HUES48 (cell line): ENCODE results near the gene SCAF11.
"Not testable (repeated sequence)": the region's sequence is repeated elsewhere in the genome, so short reads cannot be mapped to it uniquely, and the experiment has no call there.

Source experiments
- H3K27ac ChIP-seq: one replicate; pipeline ENCODE4 v1.7.0; 2013; ENCODE audit warnings: low read depth, low read length, inconsistent platforms
- H3K27me3 ChIP-seq: 2 replicates; pipeline ENCODE4 v1.6.1; 2013; ENCODE audit warnings: mild to moderate bottlenecking, low read length; ENCODE audit not compliant: control insufficient read depth, insufficient read depth
- H3K36me3 ChIP-seq: 2 replicates; pipeline ENCODE4 v1.6.1; 2013; ENCODE audit warnings: low read length; ENCODE audit not compliant: control insufficient read depth, insufficient read depth
- H3K4me1 ChIP-seq: 2 replicates; pipeline ENCODE4 v1.6.1; 2013; ENCODE audit warnings: mild to moderate bottlenecking, low read length; ENCODE audit not compliant: control insufficient read depth, insufficient read depth
- H3K4me3 ChIP-seq: 2 replicates; pipeline ENCODE4 v1.5.1; 2013; ENCODE audit warnings: mild to moderate bottlenecking, low read depth, low read length
- H3K9ac ChIP-seq: 2 replicates; pipeline ENCODE4 v1.6.1; 2013; ENCODE audit warnings: mild to moderate bottlenecking, low read depth, low read length, moderate library complexity
- H3K9me3 ChIP-seq: 2 replicates; pipeline ENCODE4 v1.6.1; 2013; ENCODE audit warnings: low read length; ENCODE audit not compliant: control insufficient read depth, insufficient read depth

SCAF11 gene, protein sequence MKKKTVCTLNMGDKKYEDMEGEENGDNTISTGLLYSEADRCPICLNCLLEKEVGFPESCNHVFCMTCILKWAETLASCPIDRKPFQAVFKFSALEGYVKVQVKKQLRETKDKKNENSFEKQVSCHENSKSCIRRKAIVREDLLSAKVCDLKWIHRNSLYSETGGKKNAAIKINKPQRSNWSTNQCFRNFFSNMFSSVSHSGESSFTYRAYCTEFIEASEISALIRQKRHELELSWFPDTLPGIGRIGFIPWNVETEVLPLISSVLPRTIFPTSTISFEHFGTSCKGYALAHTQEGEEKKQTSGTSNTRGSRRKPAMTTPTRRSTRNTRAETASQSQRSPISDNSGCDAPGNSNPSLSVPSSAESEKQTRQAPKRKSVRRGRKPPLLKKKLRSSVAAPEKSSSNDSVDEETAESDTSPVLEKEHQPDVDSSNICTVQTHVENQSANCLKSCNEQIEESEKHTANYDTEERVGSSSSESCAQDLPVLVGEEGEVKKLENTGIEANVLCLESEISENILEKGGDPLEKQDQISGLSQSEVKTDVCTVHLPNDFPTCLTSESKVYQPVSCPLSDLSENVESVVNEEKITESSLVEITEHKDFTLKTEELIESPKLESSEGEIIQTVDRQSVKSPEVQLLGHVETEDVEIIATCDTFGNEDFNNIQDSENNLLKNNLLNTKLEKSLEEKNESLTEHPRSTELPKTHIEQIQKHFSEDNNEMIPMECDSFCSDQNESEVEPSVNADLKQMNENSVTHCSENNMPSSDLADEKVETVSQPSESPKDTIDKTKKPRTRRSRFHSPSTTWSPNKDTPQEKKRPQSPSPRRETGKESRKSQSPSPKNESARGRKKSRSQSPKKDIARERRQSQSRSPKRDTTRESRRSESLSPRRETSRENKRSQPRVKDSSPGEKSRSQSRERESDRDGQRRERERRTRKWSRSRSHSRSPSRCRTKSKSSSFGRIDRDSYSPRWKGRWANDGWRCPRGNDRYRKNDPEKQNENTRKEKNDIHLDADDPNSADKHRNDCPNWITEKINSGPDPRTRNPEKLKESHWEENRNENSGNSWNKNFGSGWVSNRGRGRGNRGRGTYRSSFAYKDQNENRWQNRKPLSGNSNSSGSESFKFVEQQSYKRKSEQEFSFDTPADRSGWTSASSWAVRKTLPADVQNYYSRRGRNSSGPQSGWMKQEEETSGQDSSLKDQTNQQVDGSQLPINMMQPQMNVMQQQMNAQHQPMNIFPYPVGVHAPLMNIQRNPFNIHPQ (N-terminal part only)

DNA sequence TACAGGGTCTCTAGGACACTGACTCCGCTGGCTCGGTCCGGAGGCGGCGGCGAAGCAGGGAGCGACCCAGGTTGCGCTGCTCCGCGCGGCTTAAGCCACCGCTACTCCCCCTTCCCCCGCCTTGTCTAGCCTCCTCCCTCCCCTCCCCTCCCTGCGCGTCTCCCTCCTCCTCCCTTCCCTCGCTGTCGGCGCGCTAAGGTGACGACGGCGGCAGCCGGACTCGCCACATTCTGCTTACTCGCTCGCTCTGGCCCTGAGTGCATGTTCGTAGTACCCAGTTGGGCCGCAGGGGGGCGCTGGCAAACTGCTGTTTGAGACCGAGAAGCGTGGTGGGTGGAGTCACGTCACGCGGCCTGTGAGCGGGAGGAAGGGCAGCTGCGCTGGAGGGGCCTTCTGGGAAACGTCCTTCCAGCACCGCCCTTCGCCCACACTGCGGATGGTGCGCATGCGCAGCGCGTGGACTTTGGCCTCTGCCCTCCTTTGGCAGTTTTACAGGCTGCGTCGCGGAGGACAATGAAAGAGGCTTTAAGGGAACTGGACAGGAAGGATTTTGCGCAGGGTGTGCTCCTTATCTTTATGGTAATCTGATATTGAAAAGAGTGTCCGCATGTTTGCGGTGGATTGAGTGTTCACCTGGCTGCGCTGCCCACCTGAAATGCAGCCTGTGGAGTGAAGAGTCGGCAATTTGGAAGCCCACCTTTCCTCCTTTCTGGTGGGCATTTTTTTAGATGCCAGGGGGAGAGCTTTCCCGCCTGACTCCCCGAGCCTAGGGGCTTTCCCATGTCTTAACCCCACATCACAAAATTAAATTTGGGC, at the start of gene SCAF11:
Gene SCAF11, minus strand, starts transcription at position 107 of the 816 bp plus-strand sequence. CDS start 26,407 bp downstream, outside the sequence.
- H3K9ac ChIP-seq = peak within 1 kb of the TSS; percentile 89
- no peaks in the 10 kb centered on the region for H3K27me3 ChIP-seq
- H3K4me3 ChIP-seq = peak within 1 kb of the TSS; percentile 93
- H3K9me3 ChIP-seq = no peaks in the 10 kb centered on the region
- H3K36me3 ChIP-seq = peaks cover 9% of the 10 kb centered on the region; the same call in 1 of the 2 replicates
- peaks cover 30% of the 10 kb centered on the region for H3K4me1 ChIP-seq
- peak within 1 kb of the TSS; percentile 97 for H3K27ac ChIP-seq

DNA sequence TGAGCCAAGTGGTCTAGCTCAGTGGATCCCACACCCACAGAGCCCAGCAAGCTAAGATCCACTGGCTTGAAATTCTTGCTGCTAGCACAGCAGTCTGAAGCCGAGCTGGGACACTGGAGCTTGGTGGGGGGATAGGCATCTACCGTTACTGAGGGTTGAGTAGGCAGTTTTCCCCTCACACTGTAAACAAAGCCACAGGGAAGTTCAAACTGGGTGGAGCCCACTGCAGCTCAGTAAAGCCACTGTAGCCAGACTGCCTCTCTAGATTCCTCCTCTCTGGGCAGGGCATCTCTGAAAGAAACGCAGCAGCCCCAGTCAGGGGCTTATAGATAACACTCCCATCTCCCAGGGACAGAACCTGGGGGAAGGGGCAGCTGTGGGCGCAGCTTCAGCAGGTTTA, 46.7 kb upstream of the SCAF11 start:
- not testable (repeated sequence) for H3K4me3 ChIP-seq, H3K36me3 ChIP-seq, H3K27ac ChIP-seq, H3K9me3 ChIP-seq, H3K4me1 ChIP-seq, H3K27me3 ChIP-seq, H3K9ac ChIP-seq

DNA sequence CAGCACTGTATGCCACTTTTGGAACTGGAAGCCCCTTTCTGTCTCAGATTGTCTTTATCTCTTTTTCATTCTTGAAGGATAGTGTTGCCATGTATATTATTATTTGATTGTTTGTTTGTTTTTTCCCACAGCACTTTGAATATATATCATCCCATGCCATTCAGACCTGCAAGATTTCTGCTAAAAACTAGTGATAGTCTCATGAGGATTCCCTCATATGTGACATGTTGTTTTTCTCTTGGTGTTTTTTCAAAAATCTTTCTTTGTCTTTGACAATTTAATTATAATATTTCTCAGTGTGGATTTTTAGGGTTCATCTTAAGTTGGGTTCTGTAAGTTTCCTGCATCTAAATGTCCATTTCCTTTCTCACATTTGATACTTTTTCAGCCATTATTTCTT, 36.8 kb upstream of the SCAF11 start:
- Histone ChIP-seq H3K36me3 (no peaks in the 10 kb centered on the region), H3K9me3 (0 out of 2 replicates have a peak, but pooled peaks cover 4% of the 10 kb centered on the region), H3K4me3 (no peak overlapping the region), H3K4me1 (0 out of 2 replicates have a peak, but pooled peaks cover under 1% of the 10 kb centered on the region), H3K27me3 (no peaks in the 10 kb centered on the region), H3K27ac (no peak overlapping the region), H3K9ac (no peak overlapping the region)

DNA sequence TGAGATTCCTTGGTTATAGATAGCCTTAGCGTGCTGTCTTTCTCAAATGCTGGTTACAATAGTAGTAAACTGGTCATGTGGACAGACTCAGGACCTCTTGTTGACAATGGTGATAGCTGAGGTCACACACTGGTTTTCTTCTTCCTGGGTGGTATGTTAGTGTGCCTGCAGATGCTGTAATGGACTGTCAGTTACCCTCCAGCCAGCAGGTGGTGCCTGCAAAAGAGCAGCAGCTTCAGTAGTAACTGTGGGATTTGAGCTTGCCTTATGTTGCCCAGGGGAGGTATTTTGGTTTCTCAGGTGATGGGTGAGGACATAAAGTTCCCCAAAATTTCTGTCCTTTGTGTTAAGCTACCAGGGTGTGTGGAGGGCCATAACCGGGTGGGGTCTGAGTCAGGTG, 33.7 kb upstream of the SCAF11 start:
- H3K9me3 ChIP-seq = 0 out of 2 replicates have a peak, but pooled peaks cover 4% of the 10 kb centered on the region
- H3K27me3 ChIP-seq = no peaks in the 10 kb centered on the region
- H3K27ac ChIP-seq = no peak overlapping the region
- peaks cover 14% of the 10 kb centered on the region for H3K4me1 ChIP-seq
- no peaks in the 10 kb centered on the region for H3K36me3 ChIP-seq
- H3K4me3 ChIP-seq = no peak overlapping the region
- no peak overlapping the region for H3K9ac ChIP-seq

DNA sequence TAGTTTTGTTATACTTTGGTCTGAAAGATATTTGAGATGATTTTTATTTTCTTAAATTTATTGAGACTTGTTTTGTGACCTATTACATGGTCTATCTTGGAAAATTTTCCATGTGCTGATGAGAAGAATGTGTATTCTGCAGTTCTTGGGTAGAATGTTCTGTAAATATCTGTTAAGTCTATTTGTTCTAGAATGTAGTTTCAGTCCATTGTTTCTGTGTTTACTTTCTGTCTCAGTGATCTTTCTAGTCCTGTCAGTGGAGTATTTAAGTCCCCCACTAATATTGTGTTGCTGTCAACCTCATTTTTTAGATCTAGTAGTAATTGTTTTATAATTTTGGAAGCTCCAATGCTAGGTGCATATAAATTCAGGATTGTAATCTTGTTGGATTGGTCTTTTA, 30.4 kb upstream of the SCAF11 start:
- peaks cover 14% of the 10 kb centered on the region for H3K4me1 ChIP-seq
- H3K9ac ChIP-seq = no peak overlapping the region
- no peaks in the 10 kb centered on the region for H3K9me3 ChIP-seq
- H3K27ac ChIP-seq = peak overlapping the region; percentile 57
- no peak overlapping the region for H3K4me3 ChIP-seq
- H3K27me3 ChIP-seq = no peaks in the 10 kb centered on the region
- no peaks in the 10 kb centered on the region for H3K36me3 ChIP-seq

DNA sequence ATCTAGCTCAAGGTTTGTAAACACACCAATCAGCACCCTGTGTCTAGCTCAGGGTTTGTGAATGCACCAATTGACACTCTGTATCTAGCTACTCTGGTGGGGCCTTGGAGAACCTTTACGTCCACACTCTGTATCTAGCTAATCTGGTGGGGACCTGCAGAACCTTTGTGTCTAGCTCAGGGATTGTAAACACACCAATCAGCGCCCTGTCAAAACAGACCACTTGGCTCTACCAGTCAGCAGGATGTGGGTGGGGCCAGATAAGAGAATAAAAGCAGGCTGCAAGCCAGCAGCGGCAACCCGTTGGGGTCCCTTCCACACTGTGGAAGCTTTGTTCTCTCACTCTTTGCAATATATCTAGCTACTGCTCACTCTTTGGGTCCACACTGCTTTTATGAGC, 28.3 kb upstream of the SCAF11 start:
- H3K27me3 ChIP-seq, H3K9me3 ChIP-seq, H3K27ac ChIP-seq, H3K9ac ChIP-seq, H3K4me3 ChIP-seq, H3K36me3 ChIP-seq: not testable (repeated sequence)
- H3K4me1 ChIP-seq = peaks cover 14% of the 10 kb centered on the region

DNA sequence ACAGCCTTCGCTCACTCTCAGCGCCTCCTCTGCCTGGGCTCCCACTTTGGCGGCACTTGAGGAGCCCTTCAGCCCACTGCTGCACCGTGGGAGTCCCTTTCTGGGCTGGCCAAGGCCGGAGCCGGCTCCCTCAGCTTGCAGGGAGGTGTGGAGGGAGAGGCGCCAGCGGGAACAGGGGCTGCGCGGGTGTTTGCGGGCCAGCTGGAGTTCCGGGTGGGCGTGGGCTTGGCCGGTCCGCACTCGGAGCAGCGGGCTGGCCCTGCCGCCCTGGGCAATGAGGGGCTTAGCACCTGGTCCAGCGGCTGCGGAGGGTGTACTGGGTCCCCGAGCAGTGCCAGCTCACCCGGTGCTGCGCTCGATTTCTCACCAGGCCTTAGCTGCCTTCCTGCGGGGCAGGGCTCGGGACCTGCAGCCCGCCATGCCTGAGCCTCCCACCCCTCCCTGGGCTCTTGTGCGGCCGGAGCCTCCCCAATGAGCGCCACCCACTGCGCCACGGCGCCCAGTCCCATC, 27.5 kb upstream of the SCAF11 start:
- not testable (repeated sequence) for H3K27ac ChIP-seq, H3K27me3 ChIP-seq, H3K9ac ChIP-seq, H3K36me3 ChIP-seq, H3K4me3 ChIP-seq, H3K9me3 ChIP-seq
- peaks cover 14% of the 10 kb centered on the region for H3K4me1 ChIP-seq

DNA sequence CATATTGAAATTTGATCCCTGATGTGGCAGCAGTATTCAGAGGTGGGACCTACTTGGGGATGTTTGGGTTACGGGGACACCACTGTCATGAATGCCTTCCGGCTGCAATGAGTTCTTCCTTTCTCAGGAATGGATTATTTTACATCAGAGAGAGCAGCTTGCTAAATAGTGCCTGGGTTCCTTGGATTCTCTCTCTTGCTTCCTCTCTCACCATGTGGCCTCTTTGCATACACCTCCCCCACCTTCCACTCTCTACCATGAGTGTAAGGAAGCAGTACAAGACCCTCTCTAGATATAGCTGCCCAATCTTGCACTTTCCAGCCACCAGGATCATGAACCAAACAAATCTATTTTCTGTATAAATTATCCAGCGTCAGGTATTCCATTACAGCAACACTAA, 15.4 kb upstream of the SCAF11 start:
- Histone ChIP-seq H3K4me3 (no peak overlapping the region), H3K27me3 (no peaks in the 10 kb centered on the region), H3K27ac (no peak overlapping the region), H3K9ac (no peak overlapping the region), H3K4me1 (peaks cover 16% of the 10 kb centered on the region), H3K9me3 (no peaks in the 10 kb centered on the region), H3K36me3 (no peaks in the 10 kb centered on the region)

DNA sequence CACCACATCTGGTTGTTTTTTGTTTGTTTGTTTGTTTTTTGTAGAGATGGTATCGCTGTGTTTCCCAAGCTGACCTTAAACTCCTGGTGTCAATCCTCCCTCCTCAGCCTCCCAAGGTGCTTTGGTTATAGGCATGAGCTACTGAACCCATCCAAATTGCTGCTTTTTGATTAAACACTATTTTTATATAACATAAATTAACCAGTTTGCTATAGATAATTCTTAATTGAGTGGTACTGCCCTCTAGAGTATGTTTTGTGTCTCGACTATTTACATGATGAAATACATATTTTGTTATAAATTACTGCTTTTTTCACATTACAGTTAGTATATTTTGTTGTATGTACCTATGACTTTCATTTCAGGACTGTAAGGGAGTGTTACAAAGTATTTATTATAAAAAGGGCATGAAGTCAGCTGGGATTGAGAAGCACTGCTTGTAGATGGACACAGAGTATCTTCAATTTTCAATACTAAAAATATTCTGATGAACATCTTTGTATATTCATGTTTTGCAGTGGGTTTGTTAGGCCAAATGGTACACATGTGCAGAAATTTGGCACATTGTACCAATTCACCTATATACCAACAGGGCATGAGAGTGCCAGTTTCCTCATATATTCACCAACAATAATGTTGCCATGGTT, 14.9 kb upstream of the SCAF11 start:
- peaks cover 16% of the 10 kb centered on the region for H3K4me1 ChIP-seq
- H3K27ac ChIP-seq = no peak overlapping the region
- H3K36me3 ChIP-seq = no peaks in the 10 kb centered on the region
- no peak overlapping the region for H3K4me3 ChIP-seq
- H3K9ac ChIP-seq = no peak overlapping the region
- H3K27me3 ChIP-seq = no peaks in the 10 kb centered on the region
- no peaks in the 10 kb centered on the region for H3K9me3 ChIP-seq
